Heart right ventricle (tissue), 16 donors: ENCODE data around the gene ERG28. TPM values are rescaled to one million over a fixed set of nuclear protein-coding genes. Genes with fewer than 3 reads are reported as not detected.

Experiments used
- ATAC-seq, 8 donors: fragments of 200-7000 bp; cut with Tn5 transposase; one replicate each; pipeline ENCODE4 v1.9.1; 2020; ENCODE audit warnings: mild to moderate bottlenecking in 8 of 8, moderate library complexity in 8 of 8, moderate number of reproducible peaks in 1 of 8
- DNase-seq, 2 donors: peaks; one replicate each; pipeline ENCODE4 v3.0.0-alpha.2; 2020
- H3K27ac ChIP-seq, 10 donors: fragments of 200-600 bp; sonication (generic) in 2 of 10; one replicate each; pipeline versions ENCODE4 v1.5.0 to v1.8.0; 2020 to 2022; ENCODE audit warnings: mild to moderate bottlenecking in 3 of 10
- H3K27me3 ChIP-seq, 7 donors: fragments of 200-600 bp; one replicate each; pipeline ENCODE4 v1.8.0; 2021 to 2022; ENCODE audit warnings: mild to moderate bottlenecking in 2 of 7
- H3K36me3 ChIP-seq, 9 donors: fragments of 200-600 bp; sonication (generic) in 1 of 9; one replicate each; pipeline versions ENCODE4 v1.5.0 to v1.8.0; 2020 to 2022; ENCODE audit warnings: mild to moderate bottlenecking in 2 of 9
- H3K4me1 ChIP-seq, 9 donors: fragments of 200-600 bp; sonication (generic) in 1 of 9; one replicate each; pipeline versions ENCODE4 v1.5.0 to v1.8.0; 2020 to 2022; ENCODE audit warnings: mild to moderate bottlenecking in 4 of 9
- H3K4me3 ChIP-seq, 10 donors: fragments of 200-600 bp; sonication (generic) in 2 of 10; one replicate each; pipeline versions ENCODE4 v1.5.0 to v1.8.0; 2020 to 2022; ENCODE audit warnings: mild to moderate bottlenecking in 7 of 10, moderate library complexity in 2 of 10
- H3K9me3 ChIP-seq, 11 donors: fragments of 200-600 bp in 10 of 11; sonication (generic) in 2 of 11; one replicate each; pipeline versions ENCODE4 v1.5.0 to v1.8.0; 2013 to 2022; ENCODE audit warnings: mild to moderate bottlenecking in 2 of 11, control low read depth in 1 of 11, moderate library complexity in 1 of 11
- WGBS, 2 donors: extraction: QIAGEN DNeasy Blood & Tissue Kit; methylation state at CpG; one replicate each; pipeline ENCODE4 v1.1.7; 2013; ENCODE audit warnings: inconsistent platforms in 1 of 2; 5-methylcytosine and 5-hydroxymethylcytosine counted together
- intact Hi-C, 10 donors: fragments of 100-400 bp; cut with DNase I; formaldehyde crosslinking; loops; one replicate each; pipeline versions ENCODE4 v1.11.1 to v1.14.2; 2022
- polyA plus RNA-seq, 2 donors: library from polyadenylated mRNA; stranded (reverse); fragments of 200-250 nt; gene quantifications; one replicate each; pipeline ENCODE4 v1.2.3, GENCODE V29; 2013
- total RNA-seq, 10 donors: library from RNA; stranded (reverse); fragmentation: NEBNext Ultra II Directional in 3 of 10; extraction: Animal tissue kit (Norgen Biotek cat#: 25700) in 3 of 10; gene quantifications; one replicate each; pipeline versions ENCODE4 v1.2.1 to v1.2.4, GENCODE V29; 2021 to 2023
- TF ChIP-seq, protein P1 (sequence below), 9 donors: fragments of 200-600 bp; sonication (generic) in 2 of 9; IDR thresholded peaks; one replicate each; pipeline versions ENCODE4 v1.5.0 to v1.8.0; 2021 to 2022; ENCODE audit warnings: antibody characterized with exemption in 9 of 9, mild to moderate bottlenecking in 5 of 9, moderate library complexity in 1 of 9
- donor health status: Arrhythmogenic right ventricular cardiomyopathy.
- donor health status: ischemic (EF 13 %, LVEDD 7.1; RV severe dilation, severe dysfunction).
- donor health status: healthy with polysubstance abuse.
- donor health status: DM: no; HTN: yes; CAD: no.
- donor health status: DM: no; HTN: no; CAD: no.
- donor health status: ischemic (EF 25% LVEDD 6.9; RV normal size, moderate dysfunction).
- donor health status: ischemic (EF 25% LVEDD 5.7; RV mildly dilated, moderate dysfunction).
- donor health status: healthy.
- donor health status: DM: yes; HTN: yes; CAD: no.
- donor health status: Ischemic cardiomyopathy.
- donor health status: ischemic (EF 35%, LVEDD 5.7; RV mildly dilated, moderate dysfunction).
- donor health status: nonischemic (EF 11% LVEDD 7.7; RV severe dilation, severe dysfunction).
- donor health status: DM: yes; HTN: yes; CAD: no.
- donor health status: PGD.
- donor health status: ischemic (EF 29% LVEDD 5.4; RV normal size, mild dysfunction).
- donor health status: nonischemic (EF 23%, LVEDD 6.1; RV moderate dilation, normal function).

ERG28 gene
- total and polyA plus RNA-seq, 12 donors = 6.3 to 14.6 (median 6.9) TPM

DNA sequence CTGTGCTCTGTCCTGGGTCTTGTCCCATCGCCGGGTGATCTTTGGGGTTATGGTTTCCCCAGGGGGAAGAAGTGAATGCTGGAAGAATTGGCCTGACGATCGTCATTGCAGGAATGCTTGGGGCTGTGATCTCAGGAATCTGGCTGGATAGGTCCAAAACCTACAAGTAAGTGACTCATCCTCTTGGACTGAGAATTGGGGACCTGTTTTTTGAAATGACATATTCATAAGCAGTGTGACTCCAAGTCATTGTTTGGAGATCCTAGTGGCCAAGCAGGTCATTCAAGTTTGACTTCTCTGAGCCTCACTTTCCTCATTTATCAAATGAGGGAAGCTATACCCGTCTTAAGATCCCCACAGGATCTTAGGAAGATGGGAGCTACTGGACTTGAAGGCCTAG is 25.8 kb downstream of the ERG28 start:
- intact Hi-C loops = loop anchor here in 3 of 10 donors (5.0 kb wide), 2 partner anchors 43 to 48 kb away; no protein-coding TSS in a partner anchor
- TF ChIP-seq, protein P1, sequence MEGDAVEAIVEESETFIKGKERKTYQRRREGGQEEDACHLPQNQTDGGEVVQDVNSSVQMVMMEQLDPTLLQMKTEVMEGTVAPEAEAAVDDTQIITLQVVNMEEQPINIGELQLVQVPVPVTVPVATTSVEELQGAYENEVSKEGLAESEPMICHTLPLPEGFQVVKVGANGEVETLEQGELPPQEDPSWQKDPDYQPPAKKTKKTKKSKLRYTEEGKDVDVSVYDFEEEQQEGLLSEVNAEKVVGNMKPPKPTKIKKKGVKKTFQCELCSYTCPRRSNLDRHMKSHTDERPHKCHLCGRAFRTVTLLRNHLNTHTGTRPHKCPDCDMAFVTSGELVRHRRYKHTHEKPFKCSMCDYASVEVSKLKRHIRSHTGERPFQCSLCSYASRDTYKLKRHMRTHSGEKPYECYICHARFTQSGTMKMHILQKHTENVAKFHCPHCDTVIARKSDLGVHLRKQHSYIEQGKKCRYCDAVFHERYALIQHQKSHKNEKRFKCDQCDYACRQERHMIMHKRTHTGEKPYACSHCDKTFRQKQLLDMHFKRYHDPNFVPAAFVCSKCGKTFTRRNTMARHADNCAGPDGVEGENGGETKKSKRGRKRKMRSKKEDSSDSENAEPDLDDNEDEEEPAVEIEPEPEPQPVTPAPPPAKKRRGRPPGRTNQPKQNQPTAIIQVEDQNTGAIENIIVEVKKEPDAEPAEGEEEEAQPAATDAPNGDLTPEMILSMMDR (IDR thresholded peaks at IDR 0.05) = no peak
- Histone ChIP-seq H3K27ac (no peak overlapping the region), H3K4me1 (peaks cover 0 to 6% (median 0%) of the 10 kb centered on the region in 9 donors), H3K4me3 (no peak overlapping the region), H3K36me3 (peaks cover 0 to 5% (median 0%) of the 10 kb centered on the region in 9 donors), H3K9me3 (no peaks in the 10 kb centered on the region), H3K27me3 (no peaks in the 10 kb centered on the region)
- ATAC-seq (no peak), DNase-seq (no peak)
- WGBS, 2 donors = 92 to 95% methylated on average over 5 of the region's 5 CpGs

DNA sequence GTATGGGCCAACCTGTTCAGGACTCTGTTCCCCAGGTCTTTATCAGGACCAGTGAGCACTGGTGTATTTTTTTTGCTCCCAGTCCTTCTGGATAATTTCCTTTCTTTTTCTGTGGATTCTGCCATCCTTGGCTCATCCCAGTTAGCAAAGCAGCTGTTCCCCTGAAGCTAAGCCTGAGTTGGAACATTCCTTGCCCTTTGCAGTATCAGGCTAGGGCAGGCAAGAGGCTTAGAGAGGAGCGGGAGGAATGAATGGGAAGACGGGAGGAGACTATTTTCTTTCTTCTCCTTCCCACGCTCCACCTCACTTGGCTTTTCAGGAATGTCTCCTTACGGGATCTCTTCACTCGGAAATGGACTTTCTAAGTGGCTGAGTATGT is 29.2 kb downstream of the ERG28 start:
- Histone ChIP-seq H3K4me1 (peaks cover 0 to 10% (median 0%) of the 10 kb centered on the region in 9 donors), H3K27me3 (no peaks in the 10 kb centered on the region), H3K36me3 (peaks cover 0 to 4% (median 0%) of the 10 kb centered on the region in 9 donors), H3K9me3 (no peaks in the 10 kb centered on the region), H3K4me3 (no peak overlapping the region), H3K27ac (no peak overlapping the region)
- no peak for ATAC-seq
- no peak for DNase-seq
- TF ChIP-seq, protein P1 (IDR thresholded peaks at IDR 0.05) = no peak
- WGBS, 2 donors = 79 to 82% methylated on average over 5 of the region's 5 CpGs
- intact Hi-C loops = loop anchor here in 1 of 10 donors (5.0 kb wide), 1 partner anchor 39 kb away; no protein-coding TSS in a partner anchor

DNA sequence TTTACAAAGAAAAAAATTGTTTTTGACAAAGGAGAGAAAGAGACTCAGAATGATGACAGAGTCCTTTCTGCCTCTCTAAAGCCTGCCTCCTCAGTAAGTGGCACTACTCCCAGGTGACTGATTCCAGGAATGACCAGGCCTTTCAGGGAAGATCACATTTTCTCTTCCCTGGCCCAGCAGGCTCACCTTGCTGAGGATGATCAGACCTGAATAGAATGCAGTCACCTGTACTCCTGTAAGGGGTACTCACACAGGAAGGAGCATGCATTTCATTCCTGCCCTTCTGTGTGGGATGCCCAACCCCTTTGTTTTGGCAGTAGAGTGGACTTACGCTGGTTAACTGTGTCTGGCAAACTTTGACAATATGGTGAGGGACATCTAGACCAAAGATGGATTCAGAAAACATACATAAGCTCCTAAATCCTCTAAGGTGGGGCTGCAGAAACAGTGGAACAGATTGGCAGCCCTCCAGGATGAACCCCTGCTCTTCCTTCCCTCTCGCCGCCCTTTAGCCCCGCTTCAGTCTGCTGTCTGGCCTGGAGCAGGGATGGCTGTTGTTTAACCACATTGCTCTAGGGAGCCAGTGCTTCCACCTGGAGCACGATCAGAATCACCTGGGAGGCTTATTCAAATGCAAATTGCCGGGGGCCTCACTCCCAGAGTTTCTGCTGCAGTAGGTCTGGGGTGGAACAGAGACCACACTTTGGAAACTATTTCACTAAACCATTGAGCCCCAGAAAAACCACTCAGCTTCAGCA is 29.8 kb downstream of the ERG28 start:
- ATAC-seq (no peak), DNase-seq (no peak)
- H3K9me3 ChIP-seq = no peaks in the 10 kb centered on the region
- TF ChIP-seq, protein P1 (IDR thresholded peaks at IDR 0.05) = no peak
- H3K27ac ChIP-seq = no peak overlapping the region
- no peaks in the 10 kb centered on the region for H3K27me3 ChIP-seq
- peaks cover 0 to 16% (median 0%) of the 10 kb centered on the region in 9 donors for H3K4me1 ChIP-seq
- intact Hi-C loops = loop anchor here in 1 of 10 donors (5.0 kb wide), 1 partner anchor 39 kb away; no protein-coding TSS in a partner anchor
- H3K4me3 ChIP-seq = no peak overlapping the region
- WGBS, 2 donors = 91% methylated on average over 6 of the region's 6 CpGs
- peaks cover 0 to 4% (median 0%) of the 10 kb centered on the region in 9 donors for H3K36me3 ChIP-seq

DNA sequence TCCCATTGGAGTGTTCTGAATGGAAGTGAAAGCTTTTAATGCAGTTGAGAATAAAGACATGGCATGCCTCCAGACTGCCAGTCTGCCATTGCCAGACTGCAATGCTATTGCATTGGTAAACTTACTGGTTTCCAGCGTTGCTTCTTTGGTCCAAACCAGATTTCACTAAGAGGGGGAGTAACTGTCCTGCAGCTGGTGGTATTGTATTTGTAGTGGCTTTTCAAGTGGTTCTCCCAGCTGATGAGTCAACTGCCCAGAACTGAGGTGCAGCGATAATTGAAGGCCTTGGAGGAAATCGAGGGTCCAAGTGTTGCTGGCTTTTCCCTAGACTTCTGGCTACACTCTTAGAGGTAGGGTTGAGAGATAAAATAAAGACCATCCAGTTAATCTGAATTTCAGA is 31.9 kb downstream of the ERG28 start:
- Histone ChIP-seq H3K9me3 (no peaks in the 10 kb centered on the region), H3K27ac (no peak overlapping the region), H3K4me3 (no peak overlapping the region), H3K36me3 (no peaks in the 10 kb centered on the region), H3K27me3 (no peaks in the 10 kb centered on the region), H3K4me1 (peaks cover 0 to 17% (median 0%) of the 10 kb centered on the region in 9 donors)
- 84 to 94% methylated on average over 3 of the region's 3 CpGs for WGBS, 2 donors
- TF ChIP-seq, protein P1 (IDR thresholded peaks at IDR 0.05) = no peak
- ATAC-seq (no peak), DNase-seq (no peak)
- intact Hi-C loops = no loop called here
